GM19455 (cell line): Measurements from ENCODE around the gene ZFYVE1.
"Not testable (repeated sequence)": the region's sequence is repeated elsewhere in the genome, so short reads cannot be mapped to it uniquely, and the experiment has no call there.

Experiments used
- ATAC-seq: cut with Tn5 transposase; IDR thresholded peaks from one replicate; pipeline ENCODE4 v1.9.1; 2021; ENCODE audit not compliant: unreplicated experiment

Gene ZFYVE1

GRCh38 chr14:73007835-73008234 is 19.1 kb downstream of the ZFYVE1 start:
- no peak for ATAC-seq

GRCh38 chr14:73004641-73005040 is 22.3 kb downstream of the ZFYVE1 start:
- not testable (repeated sequence) for ATAC-seq

- ATAC-seq: no peak
These were observed 23.2 kb downstream of the ZFYVE1 start for GRCh38 chr14:73003681-73004080.

DNA sequence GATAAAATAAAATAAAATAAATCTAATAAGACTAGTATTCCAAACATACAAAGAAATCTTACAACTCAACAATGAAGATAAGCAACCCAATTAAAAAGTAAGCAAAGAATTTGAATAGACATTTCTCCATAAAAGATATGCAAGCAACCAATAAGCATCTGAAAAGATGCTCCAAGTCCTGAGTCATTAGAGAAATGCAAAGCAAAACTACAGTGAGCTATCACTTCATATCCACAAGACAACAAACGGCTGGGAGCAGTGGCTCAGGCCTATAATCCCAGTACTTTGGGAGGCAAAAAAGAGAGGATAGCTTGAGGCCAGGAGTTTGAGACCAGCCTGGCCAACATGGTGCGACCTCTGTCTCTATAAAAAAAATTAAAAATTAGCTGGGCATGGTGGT is 26.8 kb downstream of the ZFYVE1 start:
- ATAC-seq: no peak

DNA sequence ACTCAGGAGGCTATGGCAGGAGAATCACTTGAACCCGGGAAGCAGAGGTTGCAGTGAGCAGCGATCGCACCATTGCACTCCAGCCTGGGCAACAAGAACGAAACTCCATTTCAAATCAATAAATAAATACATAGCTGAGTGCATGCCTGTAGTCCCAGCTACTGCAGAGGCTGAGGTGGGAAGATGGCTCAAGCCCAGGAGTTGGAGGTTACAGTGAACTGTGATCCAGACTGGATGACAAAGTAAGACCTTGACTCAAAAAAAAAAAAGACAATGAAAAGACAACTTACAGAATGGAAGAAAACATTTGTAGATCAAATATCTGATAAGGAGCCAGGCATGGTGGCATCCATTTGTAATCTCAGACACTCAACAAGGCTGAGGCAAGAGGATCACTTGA is 27.6 kb downstream of the ZFYVE1 start:
- ATAC-seq: no peak

- no peak for ATAC-seq
These were observed 28.5 kb downstream of the ZFYVE1 start for GRCh38 chr14:72998252-72998903.

DNA sequence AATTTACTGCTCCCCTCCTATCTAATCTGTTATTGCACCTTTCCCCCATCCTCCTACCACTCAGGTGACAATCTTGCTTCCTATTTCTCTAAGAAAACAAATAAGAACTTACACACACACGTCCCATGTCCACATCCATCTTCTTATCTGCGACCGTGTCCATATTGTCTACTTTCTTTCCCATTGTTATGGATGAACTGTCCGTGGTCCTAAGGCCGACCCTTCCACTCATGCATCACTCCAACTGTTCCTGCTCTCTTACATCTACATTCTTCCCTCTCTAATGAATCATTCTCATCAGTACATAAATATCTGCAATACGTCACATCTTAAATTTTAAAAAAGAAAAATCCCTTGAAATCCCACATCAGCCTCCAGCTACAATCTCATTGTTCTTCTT is 30.0 kb downstream of the ZFYVE1 start:
- ATAC-seq: no peak

DNA sequence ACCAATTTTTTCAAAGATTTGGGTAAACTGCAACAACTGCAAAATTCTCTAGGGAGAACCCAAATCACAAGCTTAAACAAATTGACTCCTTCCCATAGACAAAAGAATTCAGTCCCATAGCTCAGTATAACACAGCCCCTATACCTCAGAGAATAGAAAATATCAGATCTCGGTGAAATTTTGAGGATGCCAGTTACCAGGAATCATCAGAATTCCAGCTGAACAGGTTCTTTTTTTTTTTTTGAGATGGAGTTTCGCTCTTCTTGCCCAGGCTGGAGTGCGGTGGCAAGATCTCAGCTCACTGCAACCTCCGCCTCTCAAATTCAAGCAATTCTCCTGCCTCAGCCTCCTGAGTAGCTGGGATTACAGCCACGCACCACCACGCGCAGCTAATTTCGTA is 36.7 kb downstream of the ZFYVE1 start:
- no peak for ATAC-seq

- no peak for ATAC-seq
These were observed 40.0 kb downstream of the ZFYVE1 start for GRCh38 chr14:72986857-72987256.

DNA sequence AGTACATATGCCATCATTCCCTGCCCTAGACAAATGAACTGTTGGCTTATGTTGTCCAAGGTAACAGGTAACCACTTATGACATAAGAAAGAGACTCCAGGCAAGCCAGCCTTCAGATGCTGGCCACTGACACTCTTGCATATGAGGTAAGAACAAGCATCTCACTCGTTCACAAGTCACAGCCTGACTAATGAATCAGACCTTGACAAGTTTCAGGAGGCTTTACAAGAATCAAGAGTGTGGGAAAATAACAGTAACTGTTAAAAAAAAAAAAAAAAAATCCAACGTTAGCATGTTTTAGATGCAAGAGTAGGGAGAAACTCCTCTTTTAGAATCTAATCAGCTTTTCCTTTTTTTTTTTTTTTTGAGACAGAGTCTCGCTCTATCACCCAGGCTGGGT is 40.7 kb downstream of the ZFYVE1 start:
- no peak for ATAC-seq

DNA sequence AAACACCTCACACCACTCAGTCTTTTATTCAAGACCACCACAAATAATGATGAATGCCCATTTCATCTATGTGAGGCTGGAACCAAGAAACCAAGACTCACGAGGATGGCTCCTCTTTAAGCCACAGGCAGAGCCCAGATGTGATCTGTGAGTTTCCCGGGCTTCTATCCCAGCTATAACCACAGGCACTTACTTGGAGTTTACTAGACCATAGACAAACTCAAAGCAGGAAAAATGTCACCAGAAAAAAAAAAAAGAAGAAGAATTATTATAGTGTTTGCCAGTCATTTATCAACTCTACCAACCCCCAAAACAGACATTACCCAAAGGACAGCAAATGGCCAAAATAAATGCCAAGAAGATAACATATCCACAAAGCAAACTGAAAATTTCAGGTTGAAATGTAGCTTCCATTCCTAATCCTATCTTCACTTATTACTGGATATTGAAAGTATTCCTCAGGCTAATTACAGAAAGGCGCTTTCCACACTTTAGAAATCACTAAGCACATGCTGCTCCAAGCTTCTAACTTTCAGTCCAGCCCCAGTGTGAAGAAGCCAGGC is 44.7 kb downstream of the ZFYVE1 start:
- ATAC-seq: no peak

GRCh38 chr14:72980863-72981262 is 46.0 kb downstream of the ZFYVE1 start:
- no peak for ATAC-seq

GRCh38 chr14:72978856-72979255 is 48.0 kb downstream of the ZFYVE1 start:
- no peak for ATAC-seq

- ATAC-seq: no peak
These were observed 51.1 kb downstream of the ZFYVE1 start for GRCh38 chr14:72975770-72976169.

DNA sequence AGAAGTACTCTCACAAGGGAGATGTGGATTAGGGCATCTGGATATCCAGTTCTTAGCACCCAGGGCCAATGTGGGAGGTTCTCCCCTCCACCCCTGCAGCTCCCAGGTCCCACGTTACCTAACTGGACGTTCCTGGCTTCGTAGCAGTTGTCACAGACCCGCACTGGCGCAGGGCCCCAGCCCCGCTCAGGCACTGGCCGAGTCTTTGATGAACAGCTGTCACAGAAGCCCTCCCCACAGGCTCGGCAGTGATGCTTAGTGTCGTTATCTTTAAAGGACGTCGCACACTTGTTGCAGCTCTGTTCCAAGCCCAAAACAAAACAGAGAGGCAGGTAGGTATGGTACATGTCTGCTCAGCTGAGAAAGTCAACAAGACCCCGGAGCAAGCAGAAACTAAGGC is 52.2 kb downstream of the ZFYVE1 start:
- ATAC-seq: no peak

DNA sequence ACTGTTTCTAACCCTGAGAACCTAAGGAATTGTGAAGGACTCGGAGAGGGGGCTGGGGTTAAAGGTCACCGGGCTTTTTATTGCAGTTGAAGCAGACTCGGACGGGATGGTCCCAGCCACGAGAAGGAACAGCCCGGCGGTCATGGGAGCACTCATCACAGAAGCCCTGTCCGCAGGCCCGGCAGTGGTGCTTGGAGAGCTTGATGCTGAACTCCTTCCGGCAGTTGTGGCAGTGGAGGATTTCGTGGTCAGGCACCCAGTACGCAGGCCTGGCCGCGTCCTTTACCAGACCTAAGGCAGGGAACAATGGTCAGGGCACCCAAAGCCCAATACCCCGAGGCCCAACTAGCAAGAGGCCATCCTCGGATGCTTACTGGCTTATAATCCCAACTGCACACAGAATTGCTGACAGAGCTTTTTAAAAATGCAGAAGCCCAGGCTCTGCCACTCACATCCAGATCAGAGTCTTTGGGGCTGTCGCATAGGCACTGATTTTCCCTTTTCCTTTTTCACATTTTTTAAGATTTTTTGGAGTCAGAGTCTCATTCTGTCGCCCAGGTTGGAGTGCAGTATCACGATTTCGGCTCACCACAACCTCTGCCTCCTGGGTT is 56.0 kb downstream of the ZFYVE1 start:
- no peak for ATAC-seq

DNA sequence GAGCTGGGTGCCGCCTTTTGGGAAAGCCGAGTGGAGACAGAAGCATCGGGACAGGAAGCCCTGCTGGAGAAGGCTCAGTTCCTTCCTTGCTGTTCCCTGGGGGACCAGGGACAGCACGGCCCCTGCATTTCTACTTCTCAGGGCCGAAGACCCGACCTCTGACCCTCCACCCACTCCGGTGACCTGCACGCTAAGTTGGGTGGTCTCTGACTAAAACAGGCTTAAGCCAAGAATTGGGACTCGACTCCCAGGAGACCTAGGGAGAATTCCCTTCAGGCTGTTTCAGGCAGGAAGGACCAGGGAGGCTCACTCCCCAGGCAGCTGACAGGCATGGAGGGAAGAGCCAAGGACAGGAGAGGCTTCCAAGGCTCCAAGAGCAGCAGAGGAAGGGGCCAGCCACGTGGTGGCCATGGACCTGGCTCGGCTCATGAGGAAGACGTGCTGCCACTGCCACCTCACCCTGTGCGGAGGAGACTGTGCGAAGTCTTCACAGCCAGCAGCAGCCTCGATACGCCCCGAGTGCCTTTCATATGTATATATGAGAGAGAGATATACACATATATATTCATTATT is 56.8 kb downstream of the ZFYVE1 start:
- no peak for ATAC-seq

DNA sequence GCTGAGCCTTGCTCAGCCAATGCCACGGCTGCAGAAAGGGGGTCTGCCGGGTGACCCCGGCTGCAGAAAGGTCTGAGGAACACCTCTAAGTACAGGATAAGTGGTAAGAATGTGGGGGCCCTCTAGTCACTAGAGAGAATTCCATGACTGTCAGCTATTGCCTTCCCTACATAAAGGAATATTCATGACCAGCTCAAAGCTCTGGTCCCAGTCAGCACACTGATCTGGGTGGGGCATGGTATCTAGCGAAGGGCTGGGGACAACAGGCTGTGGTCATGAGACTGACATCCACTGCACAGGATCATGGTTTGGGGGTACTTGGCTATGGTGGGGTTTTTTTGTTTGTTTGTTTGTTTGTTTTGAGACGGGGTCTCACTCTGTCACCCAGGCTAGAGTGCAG is 58.6 kb downstream of the ZFYVE1 start:
- no peak for ATAC-seq

- no peak for ATAC-seq
These were observed 60.9 kb downstream of the ZFYVE1 start for GRCh38 chr14:72966038-72966437.

DNA sequence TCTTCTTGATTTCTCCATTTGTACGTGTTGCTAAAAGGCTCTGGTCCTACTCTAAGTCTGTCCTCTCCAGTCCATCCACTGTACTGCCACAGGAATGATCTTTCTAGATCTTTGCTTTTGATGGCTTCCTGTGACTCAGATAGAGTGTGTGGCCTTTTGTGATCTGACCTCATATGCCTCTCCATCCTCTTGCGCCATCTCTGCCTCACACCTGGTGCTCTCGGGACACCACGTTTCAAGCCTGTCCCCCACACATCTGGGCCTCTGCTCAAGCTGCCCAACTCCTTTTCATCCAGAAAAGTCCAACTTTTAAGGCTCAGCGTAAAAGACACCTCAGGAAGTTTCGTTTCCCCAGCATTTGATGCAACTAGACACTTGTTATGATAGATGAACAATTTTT is 61.7 kb downstream of the ZFYVE1 start:
- no peak for ATAC-seq

- ATAC-seq: no peak
These were observed 64.0 kb downstream of the ZFYVE1 start for GRCh38 chr14:72962829-72963312.

DNA sequence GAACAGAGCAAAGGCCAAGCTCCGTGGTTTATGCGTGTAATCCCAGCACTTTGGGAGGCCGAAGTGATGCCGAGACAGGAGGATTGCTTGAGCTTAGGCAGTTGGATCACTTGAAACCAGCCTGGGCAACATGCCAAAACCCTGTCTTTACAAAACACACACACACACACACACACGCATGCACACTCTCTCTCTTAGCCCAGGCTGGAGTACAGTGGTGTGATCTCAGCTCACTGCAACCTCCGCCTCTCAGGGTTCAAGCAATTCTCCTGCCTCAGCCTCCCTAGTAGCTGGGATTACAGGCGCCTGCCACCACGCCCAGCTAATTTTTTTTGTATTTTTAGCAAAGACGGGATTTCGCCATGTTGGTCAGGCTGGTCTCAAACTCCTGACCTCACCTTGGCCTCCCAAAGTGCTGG is 64.6 kb downstream of the ZFYVE1 start:
- ATAC-seq: not testable (repeated sequence)
